IMR-90 (cell line): ENCODE data around the gene VIPR1. TPM values are rescaled to one million over a fixed set of nuclear protein-coding genes. Genes with fewer than 3 reads are reported as not detected.

Experiments
- ATAC-seq: fragments of 200-7000 bp; cut with Tn5 transposase; 2 replicates; pipeline ENCODE4 v1.9.1; 2020; ENCODE audit warnings: low read depth, mild to moderate bottlenecking, moderate library complexity
- BruUV-seq: library from RNA; stranded (reverse); fragments of 400-500 nt; replicated peaks from 2 replicates; lab custom pipeline; 2021; lab: Mats Ljungman, UMichigan
- CTCF ChIA-PET: fragments of 300-600 bp; formaldehyde crosslinking; extraction: SDS; loops from one replicate; lab custom pipeline; 2021; ENCODE audit warnings: antibody characterized with exemption; lab: Yijun Ruan, JAX
- POLR2A ChIA-PET: fragments of 300-600 bp; sonication (Branson Sonifier 250); formaldehyde crosslinking; loops from one replicate; lab custom pipeline; 2022; ENCODE audit warnings: antibody characterized with exemption; ENCODE audit not compliant: unreplicated experiment; lab: Charles Lee
- DNase-seq: peaks from one replicate; pipeline ENCODE4 v3.0.0; 2013
- H2AFZ ChIP-seq: replicated peaks from 2 replicates; pipeline ENCODE3; 2013; ENCODE audit warnings: low read length, mild to moderate bottlenecking; ENCODE audit not compliant: poor library complexity
- H2AK5ac ChIP-seq: 2 replicates; pipeline ENCODE4 v1.6.1; 2013; ENCODE audit warnings: low read depth, low read length, inconsistent platforms
- H2AK9ac ChIP-seq: replicated peaks from 2 replicates; pipeline ENCODE3; 2013; ENCODE audit warnings: mild to moderate bottlenecking, low read depth, low read length, moderate library complexity; ENCODE audit not compliant: poor library complexity
- H2BK120ac ChIP-seq: 2 replicates; pipeline ENCODE4 v1.6.1; 2013; ENCODE audit warnings: low read depth, low read length, inconsistent platforms
- H2BK15ac ChIP-seq: 3 replicates; pipeline ENCODE4 v1.6.1; 2013; ENCODE audit warnings: low read depth, low read length, inconsistent platforms
- H2BK20ac ChIP-seq: 2 replicates; pipeline ENCODE4 v1.6.1; 2013; ENCODE audit warnings: low read depth, mild to moderate bottlenecking, inconsistent platforms, low read length, moderate library complexity
- H2BK5ac ChIP-seq: 2 replicates; pipeline ENCODE4 v1.6.1; 2013; ENCODE audit warnings: mild to moderate bottlenecking, low read depth, low read length, inconsistent platforms; ENCODE audit not compliant: poor library complexity, severe bottlenecking
- H3K14ac ChIP-seq: replicated peaks from 2 replicates; pipeline ENCODE4 v1.6.1; 2013; ENCODE audit warnings: low read depth, low read length, inconsistent platforms
- H3K18ac ChIP-seq: 2 replicates; pipeline ENCODE4 v1.6.1; 2013; ENCODE audit warnings: low read depth, low read length, control low read depth
- H3K23ac ChIP-seq: 2 replicates; pipeline ENCODE4 v1.6.1; 2013; ENCODE audit warnings: low read depth, low read length, inconsistent platforms
- H3K27ac ChIP-seq: 2 replicates; pipeline ENCODE4 v1.5.1; 2013; ENCODE audit warnings: mild to moderate bottlenecking, control low read depth, low read length; ENCODE audit not compliant: insufficient read depth
- H3K27me3 ChIP-seq: 2 replicates; pipeline ENCODE4 v1.6.1; 2013; ENCODE audit warnings: low read length; ENCODE audit not compliant: control insufficient read depth, insufficient read depth
- H3K36me3 ChIP-seq: 2 replicates; pipeline ENCODE4 v1.6.1; 2013; ENCODE audit warnings: low read length, mixed read lengths; ENCODE audit not compliant: control insufficient read depth, insufficient read depth
- H3K4ac ChIP-seq: 2 replicates; pipeline ENCODE4 v1.6.1; 2013; ENCODE audit warnings: low read depth, low read length, inconsistent platforms
- H3K4me1 ChIP-seq: 2 replicates; pipeline ENCODE4 v1.6.1; 2013; ENCODE audit warnings: low read length, mixed read lengths; ENCODE audit not compliant: control insufficient read depth, insufficient read depth
- H3K4me2 ChIP-seq: 2 replicates; pipeline ENCODE4 v1.6.1; 2013; ENCODE audit warnings: low read depth, mild to moderate bottlenecking, control low read depth, low read length, moderate library complexity
- H3K4me3 ChIP-seq: 2 replicates; pipeline ENCODE4 v1.5.1; 2013; ENCODE audit warnings: low read depth, mild to moderate bottlenecking, control low read depth, low read length, moderate library complexity; ENCODE audit not compliant: insufficient read depth
- H3K56ac ChIP-seq: 2 replicates; pipeline ENCODE4 v1.6.1; 2013; ENCODE audit warnings: low read length, inconsistent platforms; ENCODE audit not compliant: insufficient read depth; ENCODE audit errors: extremely low read depth
- H3K79me1 ChIP-seq, 2 experiments: 2 replicates each; pipeline ENCODE4 v1.6.1; 2013; ENCODE audit warnings: low read length in 2 of 2, inconsistent platforms in 1 of 2, low read depth in 1 of 2
- H3K9ac ChIP-seq: 2 replicates; pipeline ENCODE4 v1.6.1; 2013; ENCODE audit warnings: low read depth, low read length, control low read depth
- H3K9me1 ChIP-seq: 2 replicates; pipeline ENCODE4 v1.6.1; 2013; ENCODE audit warnings: low read length, inconsistent platforms; ENCODE audit not compliant: insufficient read depth
- H3K9me3 ChIP-seq: 2 replicates; pipeline ENCODE4 v1.6.1; 2013; ENCODE audit warnings: low read length; ENCODE audit not compliant: control insufficient read depth, insufficient read depth
- H4K20me1 ChIP-seq: 2 replicates; pipeline ENCODE4 v1.6.1; 2013; ENCODE audit warnings: low read length, inconsistent platforms; ENCODE audit not compliant: insufficient read depth
- H4K5ac ChIP-seq: 2 replicates; pipeline ENCODE4 v1.6.1; 2013; ENCODE audit warnings: mild to moderate bottlenecking, low read depth, low read length, control low read depth
- H4K8ac ChIP-seq, 2 experiments: 2 replicates each; pipeline ENCODE4 v1.6.1; 2013; ENCODE audit warnings: low read depth in 2 of 2, low read length in 2 of 2, control low read depth in 1 of 2, inconsistent platforms in 1 of 2
- H4K91ac ChIP-seq: 2 replicates; pipeline ENCODE4 v1.6.1; 2013; ENCODE audit warnings: low read depth, low read length, inconsistent platforms; ENCODE audit not compliant: insufficient read depth
- BHLHE40 ChIP-seq: fragments of 150-350 bp; IDR thresholded peaks from 2 replicates; pipeline ENCODE4 v1.6.1; 2016; ENCODE audit warnings: mild to moderate bottlenecking, low read depth, low read length
- CHD1 ChIP-seq: IDR thresholded peaks from 2 replicates; pipeline ENCODE4 v1.6.1; 2012; ENCODE audit warnings: low read depth, low read length, improper control_type of control experiment
- ELK1 ChIP-seq: fragments of 150-350 bp; IDR thresholded peaks from 2 replicates; pipeline ENCODE4 v1.6.1; 2016; ENCODE audit warnings: low read depth, mild to moderate bottlenecking, low read length, moderate library complexity, borderline replicate concordance
- FOS ChIP-seq: fragments of 150-350 bp; IDR thresholded peaks from 2 replicates; pipeline ENCODE4 v1.6.1; 2016; ENCODE audit warnings: low read depth, low read length
- MAFK ChIP-seq: IDR thresholded peaks from 2 replicates; pipeline ENCODE4 v1.6.1; 2012; ENCODE audit warnings: low read depth, low read length, improper control_type of control experiment
- MAZ ChIP-seq: IDR thresholded peaks from 2 replicates; pipeline ENCODE4 v1.6.1; 2012; ENCODE audit warnings: low read depth, mild to moderate bottlenecking, low read length, improper control_type of control experiment, moderate library complexity, borderline replicate concordance
- MXI1 ChIP-seq: IDR thresholded peaks from 2 replicates; pipeline ENCODE4 v1.6.1; 2012; ENCODE audit warnings: low read depth, mild to moderate bottlenecking, low read length, moderate library complexity, borderline replicate concordance
- RAD21 ChIP-seq: IDR thresholded peaks from 2 replicates; pipeline ENCODE4 v1.6.1; 2012; ENCODE audit warnings: low read length, improper control_type of control experiment
- RCOR1 ChIP-seq: IDR thresholded peaks from 2 replicates; pipeline ENCODE4 v1.6.1; 2012; ENCODE audit warnings: mild to moderate bottlenecking, low read length, improper control_type of control experiment; ENCODE audit not compliant: insufficient replicate concordance
- RFX5 ChIP-seq: IDR thresholded peaks from 2 replicates; pipeline ENCODE4 v1.8.0; 2012; ENCODE audit warnings: low read depth, mild to moderate bottlenecking, low read length, moderate library complexity
- SMC3 ChIP-seq: fragments of 150-350 bp; IDR thresholded peaks from 2 replicates; pipeline ENCODE4 v1.6.1; 2016; ENCODE audit warnings: low read depth, mild to moderate bottlenecking, antibody characterized with exemption, low read length, moderate library complexity
- USF2 ChIP-seq: fragments of 150-350 bp; IDR thresholded peaks from 2 replicates; pipeline ENCODE4 v1.6.1; 2017; ENCODE audit warnings: mild to moderate bottlenecking, antibody characterized with exemption, low read length, low read depth
- dilution Hi-C: fragments of 300-500 bp; cut with HindIII; formaldehyde crosslinking; loops from one replicate; pipeline ENCODE4 v1.14.3; 2018; ENCODE audit warnings: low sequenced_read_pairs; ENCODE audit not compliant: unreplicated experiment
- in situ Hi-C: fragments of 300-500 bp; cut with MboI; formaldehyde crosslinking; loops from 3 replicates; pipeline ENCODE4 v1.14.3; 2019; ENCODE audit warnings: low sequenced_read_pairs, inconsistent platforms, mixed read lengths
- intact Hi-C: fragments of 100-400 bp; cut with micrococcal nuclease; formaldehyde crosslinking; loops from 2 replicates; pipeline ENCODE4 v1.10.0; 2022
- polyA plus RNA-seq, 3 experiments: library from polyadenylated mRNA; depleted of rRNA; stranded (reverse); fragments of >200 nt; gene quantifications; 2 replicates each; pipeline ENCODE4 v1.2.3, GENCODE V29; 2012; ENCODE audit warnings: low replicate concordance in 1 of 3
- total RNA-seq: library from RNA; depleted of rRNA; stranded (reverse); fragments of >200 nt; gene quantifications from 2 replicates; pipeline ENCODE4 v1.2.3, GENCODE V29; 2012

VIPR1 gene
- total and polyA plus RNA-seq, 2 of the 4 experiments (the other 2 are of a cell fraction), result not detected

GRCh38 chr3:42459151-42459550, 43.3 kb upstream of the VIPR1 start:
- H3K9me3 ChIP-seq, result no peaks in the 10 kb centered on the region
- no peak overlapping the region for H2BK20ac ChIP-seq
- ChIA-PET POLR2A (no interaction called here), CTCF (no interaction called here)
- no peak overlapping the region for H3K9ac ChIP-seq
- H3K27ac ChIP-seq, result no peak overlapping the region
- intact Hi-C loops (no loop called here), dilution Hi-C loops (no loop called here), in situ Hi-C loops (no loop called here)
- H3K79me1 ChIP-seq, result no peaks in the 10 kb centered on the region
- no peak overlapping the region for H2AK9ac ChIP-seq
- H3K56ac ChIP-seq, result no peak overlapping the region
- no peak overlapping the region for H4K8ac ChIP-seq
- H4K5ac ChIP-seq, result no peak overlapping the region
- no peak overlapping the region for H3K23ac ChIP-seq
- no peak overlapping the region for H2BK120ac ChIP-seq
- H2AFZ ChIP-seq, result no peak overlapping the region
- no peaks in the 10 kb centered on the region for H3K27me3 ChIP-seq
- no peak overlapping the region for H4K91ac ChIP-seq
- no peak overlapping the region for H3K4ac ChIP-seq
- no peaks in the 10 kb centered on the region for H3K4me1 ChIP-seq
- BruUV-seq, result no TSS peak
- no peak overlapping the region for H3K4me3 ChIP-seq
- H2AK5ac ChIP-seq, result no peak overlapping the region
- no peak overlapping the region for H3K14ac ChIP-seq
- ATAC-seq (no peak), DNase-seq (no peak)
- H3K9me1 ChIP-seq, result no peaks in the 10 kb centered on the region
- no peak overlapping the region for H2BK5ac ChIP-seq
- H2BK15ac ChIP-seq, result no peak overlapping the region
- no peaks in the 10 kb centered on the region for H3K36me3 ChIP-seq
- H3K18ac ChIP-seq, result no peak overlapping the region
- H4K20me1 ChIP-seq, result no peaks in the 10 kb centered on the region
- no peak for TF ChIP-seq RCOR1
- no peak for TF ChIP-seq FOS
- TF ChIP-seq CHD1, result no peak
- no peak for TF ChIP-seq RFX5
- TF ChIP-seq MAZ, result no peak
- TF ChIP-seq SMC3, result no peak
- TF ChIP-seq ELK1, result no peak
- TF ChIP-seq RAD21, result no peak
- no peak for TF ChIP-seq MAFK
- TF ChIP-seq USF2, result no peak
- TF ChIP-seq MXI1, result no peak
- no peak for TF ChIP-seq BHLHE40
- H3K4me2 ChIP-seq, result no peak overlapping the region
